Activated naive CD4-positive, alpha-beta T cell treated with anti-CD3 and anti-CD28 coated beads for 36 hours (primary cell): ENCODE results near the gene FAM228B. TPM values are rescaled to one million over a fixed set of nuclear protein-coding genes. Genes with fewer than 3 reads are reported as not detected.

Experiments used
- CTCF ChIA-PET: fragments of 350-600 bp; sonication (Branson Sonifier 250); formaldehyde crosslinking; loops from one replicate; lab custom pipeline; 2021; ENCODE audit warnings: antibody characterized with exemption; lab: Charles Lee
- DNase-seq: peaks from one replicate; pipeline ENCODE4 v3.0.0-alpha.2; 2020
- H3K27ac Mint-ChIP-seq: one replicate; pipeline ENCODE4 v1.8.0; 2021; ENCODE audit warnings: mild to moderate bottlenecking, mixed read lengths
- H3K27me3 Mint-ChIP-seq: one replicate; pipeline ENCODE4 v1.8.0; 2021; ENCODE audit warnings: low read depth, mixed read lengths
- H3K36me3 Mint-ChIP-seq: one replicate; pipeline ENCODE4 v1.8.0; 2021; ENCODE audit warnings: low read depth, mixed read lengths
- H3K4me1 Mint-ChIP-seq: one replicate; pipeline ENCODE4 v1.8.0; 2021; ENCODE audit warnings: low read depth, mixed read lengths
- H3K4me3 Mint-ChIP-seq: one replicate; pipeline ENCODE4 v1.8.0; 2021; ENCODE audit warnings: mild to moderate bottlenecking, moderate library complexity, mixed read lengths
- H3K9me3 Mint-ChIP-seq: one replicate; pipeline ENCODE4 v1.8.0; 2021; ENCODE audit warnings: mixed read lengths
- intact Hi-C: fragments of 100-400 bp; cut with micrococcal nuclease; formaldehyde crosslinking; loops from one replicate; pipeline ENCODE4 v1.15.1; 2023
- total RNA-seq, 2 experiments: library from RNA; stranded (reverse); gene quantifications; one replicate each; pipeline ENCODE4 v1.2.3, GENCODE V29; 2021

FAM228B gene
- total RNA-seq: 1 to 10 TPM; 3.6 to 4.1 TPM

DNA sequence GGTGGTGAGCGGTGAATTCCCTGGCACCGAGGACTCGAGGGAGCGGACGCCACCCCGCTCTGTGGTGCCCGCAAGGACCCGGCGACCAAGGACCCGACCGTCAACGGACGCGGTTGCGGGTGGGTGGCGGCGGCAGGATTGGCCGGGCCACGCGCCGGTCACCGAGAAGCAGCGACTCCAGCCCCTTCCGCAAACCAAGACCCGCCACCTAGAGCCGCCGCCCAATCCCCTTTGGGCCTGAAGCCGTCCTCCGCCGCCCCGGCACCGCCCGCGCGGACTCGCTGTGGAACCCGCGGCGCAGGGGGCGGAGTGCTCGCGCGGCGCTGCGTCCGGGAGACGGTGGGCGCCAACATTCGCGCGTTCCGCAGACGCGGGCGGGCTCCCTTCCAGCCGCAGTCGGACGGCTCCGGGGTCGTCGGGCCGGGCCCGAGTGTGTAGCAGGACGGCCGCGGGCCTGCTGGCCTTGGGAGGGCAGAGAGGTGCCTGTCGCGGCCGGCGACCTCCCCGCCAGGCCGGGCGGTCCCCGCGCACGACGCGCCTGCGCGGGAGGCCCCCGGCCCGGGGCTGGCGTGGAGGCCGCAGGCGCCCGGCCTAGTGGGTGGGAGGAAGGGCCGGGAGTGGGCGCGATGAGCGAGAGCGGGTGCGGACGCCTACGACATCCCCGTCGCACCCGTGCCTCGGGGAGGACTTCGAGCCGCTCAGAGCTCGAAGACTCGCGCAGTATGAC lies at the start of gene FAM228B, which contains the start of gene PFN4:
TSS of gene FAM228B (plus strand) at position 275 of the 727 bp plus-strand sequence. CDS start 893 bp downstream, outside the sequence.
TSS of gene PFN4 (minus strand) at position 140 of the 727 bp plus-strand sequence. CDS start 799 bp downstream, outside the sequence.
- peak; percentile 83 for DNase-seq
- CTCF ChIA-PET: interaction anchor here (0.8 kb wide), 1 partner anchor 41 kb away, joined by 3 read pairs; no protein-coding TSS in a partner anchor
- intact Hi-C loops: loop anchor here (1.0 to 5.0 kb wide), 4 partner anchors 47 to 196 kb away; partner anchors contain the start of genes ATAD2B, SF3B6, UBXN2A and WDCP
- Mint-ChIP-seq H3K4me1 (peaks cover 5% of the 10 kb centered on the region), H3K9me3 (no peaks in the 10 kb centered on the region), H3K4me3 (peak within 1 kb of the TSS; percentile 75), H3K27ac (peak within 1 kb of the TSS; percentile 8), H3K27me3 (peaks cover 5% of the 10 kb centered on the region), H3K36me3 (no peaks in the 10 kb centered on the region)

- H3K27ac Mint-ChIP-seq: peak overlapping the region; percentile 28
- intact Hi-C loops: no loop called here
- no peak for DNase-seq
- H3K4me3 Mint-ChIP-seq: no peak overlapping the region
- CTCF ChIA-PET: interaction anchor here (0.7 to 1.3 kb wide), 2 partner anchors 10 to 11 kb away, joined by 4 read pairs; partner anchors contain the start of gene TP53I3
- H3K27me3 Mint-ChIP-seq: no peaks in the 10 kb centered on the region
- no peaks in the 10 kb centered on the region for H3K9me3 Mint-ChIP-seq
- peaks cover 36% of the 10 kb centered on the region for H3K4me1 Mint-ChIP-seq
- peaks cover 7% of the 10 kb centered on the region for H3K36me3 Mint-ChIP-seq
Measured at GRCh38 chr2:24073816-24074215, 49.5 kb upstream of the FAM228B start.

- intact Hi-C loops: loop anchor here (5.0 kb wide), 2 partner anchors 502 to 967 kb away; partner anchors contain the start of gene EFR3B
- CTCF ChIA-PET: interaction anchor here (0.6 to 1.1 kb wide), 2 partner anchors 28 to 248 kb away, joined by 4 read pairs; partner anchors contain the start of gene WDCP
- peaks cover 5% of the 10 kb centered on the region for H3K36me3 Mint-ChIP-seq
- H3K4me1 Mint-ChIP-seq: peaks cover 36% of the 10 kb centered on the region
- peak overlapping the region; percentile 93 for H3K27ac Mint-ChIP-seq
- DNase-seq: no peak
- H3K27me3 Mint-ChIP-seq: no peaks in the 10 kb centered on the region
- peak overlapping the region; percentile 97 for H3K4me3 Mint-ChIP-seq
- H3K9me3 Mint-ChIP-seq: no peaks in the 10 kb centered on the region
Measured at GRCh38 chr2:24075259-24075658, 48.0 kb upstream of the FAM228B start.

GRCh38 chr2:24075915-24076848 lies 47.1 kb upstream of the FAM228B start, which contains the start of gene SF3B6:
Gene SF3B6, minus strand, starts transcription at chr2:24076326. Its CDS starts 97 bp downstream, at chr2:24076229.
- no peaks in the 10 kb centered on the region for H3K27me3 Mint-ChIP-seq
- peak within 1 kb of the TSS; percentile 93 for H3K27ac Mint-ChIP-seq
- H3K9me3 Mint-ChIP-seq: no peaks in the 10 kb centered on the region
- peak within 1 kb of the TSS; percentile 97 for H3K4me3 Mint-ChIP-seq
- intact Hi-C loops: loop anchor here (1.0 to 5.0 kb wide), 13 partner anchors 8 to 966 kb away; partner anchors contain the start of genes ATAD2B, CENPO, EFR3B and FAM228B
- DNase-seq: peak; percentile 100
- H3K4me1 Mint-ChIP-seq: peaks cover 36% of the 10 kb centered on the region
- H3K36me3 Mint-ChIP-seq: peaks cover 5% of the 10 kb centered on the region
- CTCF ChIA-PET: interaction anchor here (0.5 to 2.2 kb wide), 9 partner anchors 9 to 251 kb away, joined by 3 to 10 read pairs (median 4); partner anchors contain the start of genes ATAD2B, TP53I3 and WDCP

- CTCF ChIA-PET: interaction anchor here (0.5 to 2.2 kb wide), 5 partner anchors 8 to 252 kb away, joined by 3 to 10 read pairs (median 4); partner anchors contain the start of genes ATAD2B and TP53I3
- H3K27me3 Mint-ChIP-seq: no peaks in the 10 kb centered on the region
- peaks cover 31% of the 10 kb centered on the region for H3K4me1 Mint-ChIP-seq
- peak overlapping the region; percentile 97 for H3K4me3 Mint-ChIP-seq
- H3K36me3 Mint-ChIP-seq: peaks cover 5% of the 10 kb centered on the region
- H3K27ac Mint-ChIP-seq: no peak overlapping the region
- no peak for DNase-seq
- intact Hi-C loops: loop anchor here (1.0 to 5.0 kb wide), 13 partner anchors 7 to 965 kb away; partner anchors contain the start of genes ATAD2B, CENPO, EFR3B and FAM228B
- no peaks in the 10 kb centered on the region for H3K9me3 Mint-ChIP-seq
Measured at GRCh38 chr2:24076849-24077534, 46.3 kb upstream of the FAM228B start.

GRCh38 chr2:24077535-24077877 lies 45.8 kb upstream of the FAM228B start:
- CTCF ChIA-PET: interaction anchor here (1.1 to 2.2 kb wide), 2 partner anchors 150 to 253 kb away, joined by 3 to 10 read pairs; partner anchors contain the start of gene ATAD2B
- H3K4me1 Mint-ChIP-seq: peaks cover 31% of the 10 kb centered on the region
- H3K27ac Mint-ChIP-seq: no peak overlapping the region
- H3K27me3 Mint-ChIP-seq: no peaks in the 10 kb centered on the region
- H3K4me3 Mint-ChIP-seq: peak overlapping the region; percentile 97
- no peak for DNase-seq
- intact Hi-C loops: loop anchor here (2.0 to 5.0 kb wide), 4 partner anchors 253 to 965 kb away; partner anchors contain the start of genes EFR3B and ITSN2
- H3K36me3 Mint-ChIP-seq: peaks cover 5% of the 10 kb centered on the region
- H3K9me3 Mint-ChIP-seq: no peaks in the 10 kb centered on the region

- CTCF ChIA-PET: interaction anchor here (0.7 to 2.2 kb wide), 2 partner anchors 106 to 151 kb away, joined by 3 to 10 read pairs; partner anchors contain the start of gene ATAD2B
- peak overlapping the region; percentile 97 for H3K4me3 Mint-ChIP-seq
- H3K36me3 Mint-ChIP-seq: peaks cover 5% of the 10 kb centered on the region
- H3K4me1 Mint-ChIP-seq: peaks cover 28% of the 10 kb centered on the region
- no peak for DNase-seq
- H3K27me3 Mint-ChIP-seq: no peaks in the 10 kb centered on the region
- intact Hi-C loops: loop anchor here (2.0 to 5.0 kb wide), 4 partner anchors 253 to 964 kb away; partner anchors contain the start of genes EFR3B and ITSN2
- H3K9me3 Mint-ChIP-seq: no peaks in the 10 kb centered on the region
- no peak overlapping the region for H3K27ac Mint-ChIP-seq
Measured at GRCh38 chr2:24077879-24078278, 45.4 kb upstream of the FAM228B start.

GRCh38 chr2:24080701-24081100 lies 42.6 kb upstream of the FAM228B start:
- no peak overlapping the region for H3K27ac Mint-ChIP-seq
- CTCF ChIA-PET: interaction anchor here (0.9 kb wide), 1 partner anchor 154 kb away, joined by 4 read pairs; the partner anchor contains the start of gene ATAD2B
- no peak for DNase-seq
- no peaks in the 10 kb centered on the region for H3K36me3 Mint-ChIP-seq
- peaks cover 15% of the 10 kb centered on the region for H3K4me1 Mint-ChIP-seq
- H3K27me3 Mint-ChIP-seq: no peaks in the 10 kb centered on the region
- no peaks in the 10 kb centered on the region for H3K9me3 Mint-ChIP-seq
- H3K4me3 Mint-ChIP-seq: no peak overlapping the region
- intact Hi-C loops: no loop called here

DNA sequence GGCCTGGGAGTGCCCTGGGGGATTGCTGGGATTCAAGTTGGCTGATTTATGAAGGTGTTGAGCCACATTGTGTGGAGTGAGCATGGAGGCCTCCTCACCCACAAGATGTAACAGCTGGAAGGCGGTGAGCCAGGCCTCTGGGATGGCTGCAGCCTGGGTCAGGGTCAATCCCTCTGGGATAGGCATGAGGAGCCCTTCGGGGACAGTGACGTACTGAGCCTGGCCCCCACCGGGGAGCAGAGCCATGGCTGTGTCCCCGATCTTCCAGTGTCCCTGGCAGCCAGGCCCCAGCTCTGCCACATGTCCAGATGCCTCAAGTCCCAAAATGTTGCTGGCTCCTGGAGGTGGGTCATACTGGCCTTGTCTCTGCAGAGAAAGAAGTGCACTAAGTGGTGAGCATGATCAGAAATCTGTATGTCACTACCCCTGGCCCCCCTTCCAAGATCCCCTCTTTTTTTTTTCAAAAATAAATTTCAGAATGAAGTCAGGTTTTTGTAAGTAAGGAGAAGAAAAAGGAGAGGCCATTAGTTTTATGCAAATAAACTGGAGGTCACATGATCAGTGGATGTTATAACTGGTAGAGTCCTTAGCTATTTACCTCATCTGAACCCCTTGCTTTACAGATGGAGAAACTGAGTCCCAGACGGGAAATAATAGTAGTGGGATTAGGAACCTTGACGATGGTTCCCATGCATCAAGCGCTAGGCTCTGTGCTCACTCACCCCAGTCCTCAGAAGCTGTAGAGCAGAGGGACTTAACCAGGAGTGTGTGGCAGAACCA lies 40.3 kb upstream of the FAM228B start:
- Mint-ChIP-seq H3K4me1 (peaks cover 8% of the 10 kb centered on the region), H3K4me3 (peak overlapping the region; percentile 85), H3K9me3 (no peaks in the 10 kb centered on the region), H3K27me3 (no peaks in the 10 kb centered on the region), H3K36me3 (no peaks in the 10 kb centered on the region), H3K27ac (no peak overlapping the region)
- no peak for DNase-seq
- CTCF ChIA-PET: interaction anchor here (0.6 to 3.7 kb wide), 12 partner anchors 9 to 303 kb away, joined by 3 to 59 read pairs (median 4); partner anchors contain the start of genes ATAD2B and WDCP
- intact Hi-C loops: no loop called here
